Measurements from ENCODE around the gene TM6SF1. TPM values are rescaled to one million over a fixed set of nuclear protein-coding genes. Genes with fewer than 3 reads are reported as not detected.
"Not testable (repeated sequence)": the region's sequence is repeated elsewhere in the genome, so short reads cannot be mapped to it uniquely, and the experiment has no call there.

Gene TM6SF1
- total RNA-seq, 1 donor from 2014 or later, result 2.1 TPM

DNA sequence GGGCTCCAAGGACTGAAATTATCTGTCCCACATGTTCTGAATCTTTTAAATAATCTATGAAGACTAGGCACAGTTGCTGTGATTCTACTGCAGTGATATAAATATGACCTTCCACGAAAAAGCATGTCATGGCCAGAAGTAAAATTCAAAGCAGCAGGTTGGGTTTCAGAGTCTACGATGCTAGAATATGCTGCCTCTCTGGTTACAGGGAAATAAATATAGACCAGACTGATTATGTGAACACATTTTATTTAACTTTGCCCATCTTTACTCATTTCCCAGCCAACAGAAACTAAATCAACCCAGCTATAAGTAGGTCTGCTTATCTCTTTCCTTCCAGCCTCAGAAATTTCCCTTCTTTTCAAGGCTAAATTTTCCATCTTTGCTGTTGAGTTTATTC, 19.9 kb upstream of the TM6SF1 start:
- H2AFZ ChIP-seq (ENCODE audit: low read depth, low read length), result no peak overlapping the region
- no peak overlapping the region for H3K9ac ChIP-seq (ENCODE audit: low read length)
- Mint-ChIP-seq H3K4me1 (ENCODE audit: low read depth, unreplicated experiment) (peaks cover 6% of the 10 kb centered on the region), H3K27me3 (ENCODE audit: low read depth, unreplicated experiment) (peaks cover 5% of the 10 kb centered on the region), H3K27ac (ENCODE audit: unreplicated experiment) (no peak overlapping the region), H3K36me3 (ENCODE audit: low read depth, unreplicated experiment) (no peaks in the 10 kb centered on the region), H3K4me3 (ENCODE audit: unreplicated experiment) (no peak overlapping the region), H3K9me3 (ENCODE audit: unreplicated experiment) (no peaks in the 10 kb centered on the region)
- no peak overlapping the region for H3K27ac ChIP-seq (ENCODE audit: low read depth, low read length)
- peaks cover 4% of the 10 kb centered on the region for H3K4me1 ChIP-seq (ENCODE audit: insufficient read depth, low read length)
- H3K4me3 ChIP-seq (ENCODE audit: insufficient read depth, low read depth, low read length), result no peak overlapping the region
- no peak for TF ChIP-seq EZH2 (IDR thresholded peaks at IDR 0.05; ENCODE audit: insufficient read depth, low read length)
- TF ChIP-seq, protein P1, sequence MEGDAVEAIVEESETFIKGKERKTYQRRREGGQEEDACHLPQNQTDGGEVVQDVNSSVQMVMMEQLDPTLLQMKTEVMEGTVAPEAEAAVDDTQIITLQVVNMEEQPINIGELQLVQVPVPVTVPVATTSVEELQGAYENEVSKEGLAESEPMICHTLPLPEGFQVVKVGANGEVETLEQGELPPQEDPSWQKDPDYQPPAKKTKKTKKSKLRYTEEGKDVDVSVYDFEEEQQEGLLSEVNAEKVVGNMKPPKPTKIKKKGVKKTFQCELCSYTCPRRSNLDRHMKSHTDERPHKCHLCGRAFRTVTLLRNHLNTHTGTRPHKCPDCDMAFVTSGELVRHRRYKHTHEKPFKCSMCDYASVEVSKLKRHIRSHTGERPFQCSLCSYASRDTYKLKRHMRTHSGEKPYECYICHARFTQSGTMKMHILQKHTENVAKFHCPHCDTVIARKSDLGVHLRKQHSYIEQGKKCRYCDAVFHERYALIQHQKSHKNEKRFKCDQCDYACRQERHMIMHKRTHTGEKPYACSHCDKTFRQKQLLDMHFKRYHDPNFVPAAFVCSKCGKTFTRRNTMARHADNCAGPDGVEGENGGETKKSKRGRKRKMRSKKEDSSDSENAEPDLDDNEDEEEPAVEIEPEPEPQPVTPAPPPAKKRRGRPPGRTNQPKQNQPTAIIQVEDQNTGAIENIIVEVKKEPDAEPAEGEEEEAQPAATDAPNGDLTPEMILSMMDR (IDR thresholded peaks at IDR 0.05; ENCODE audit: insufficient read depth, low read depth, low read length), result no peak
- H3K27me3 ChIP-seq (ENCODE audit: insufficient read depth, low read length), result no peaks in the 10 kb centered on the region
- H3K79me2 ChIP-seq (ENCODE audit: insufficient read depth, low read length), result no peaks in the 10 kb centered on the region
- H3K4me2 ChIP-seq (ENCODE audit: low read length), result no peak overlapping the region
- DNase-seq (ENCODE audit: low read depth) (no peak), FAIRE-seq (no peak)
- H4K20me1 ChIP-seq (ENCODE audit: insufficient read depth, low read length), result no peaks in the 10 kb centered on the region
- H3K9me3 ChIP-seq (ENCODE audit: insufficient read depth, low read depth, low read length), result no peaks in the 10 kb centered on the region
- H3K36me3 ChIP-seq (ENCODE audit: insufficient read depth, low read length), result no peaks in the 10 kb centered on the region

DNA sequence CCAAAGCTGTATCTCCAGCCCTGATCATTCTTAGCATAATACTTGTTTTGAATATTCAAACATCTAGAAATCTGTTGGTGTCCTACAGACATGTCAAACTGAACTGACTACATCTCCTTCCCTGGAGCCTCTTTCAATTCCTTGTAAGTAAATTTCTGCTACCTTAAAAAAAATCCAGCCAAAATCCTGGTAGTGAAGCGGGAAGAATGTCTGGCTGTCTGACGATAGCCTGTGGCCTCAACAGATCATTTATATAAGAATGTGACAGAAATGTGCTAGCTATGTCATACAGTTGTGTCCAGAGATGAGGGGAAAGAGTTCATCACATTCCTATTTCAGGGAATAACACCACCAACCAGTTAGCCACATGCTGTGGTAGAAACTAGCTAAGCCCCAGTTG, 18.6 kb upstream of the TM6SF1 start:
- H3K36me3 Mint-ChIP-seq (ENCODE audit: low read depth, unreplicated experiment), result no peaks in the 10 kb centered on the region

DNA sequence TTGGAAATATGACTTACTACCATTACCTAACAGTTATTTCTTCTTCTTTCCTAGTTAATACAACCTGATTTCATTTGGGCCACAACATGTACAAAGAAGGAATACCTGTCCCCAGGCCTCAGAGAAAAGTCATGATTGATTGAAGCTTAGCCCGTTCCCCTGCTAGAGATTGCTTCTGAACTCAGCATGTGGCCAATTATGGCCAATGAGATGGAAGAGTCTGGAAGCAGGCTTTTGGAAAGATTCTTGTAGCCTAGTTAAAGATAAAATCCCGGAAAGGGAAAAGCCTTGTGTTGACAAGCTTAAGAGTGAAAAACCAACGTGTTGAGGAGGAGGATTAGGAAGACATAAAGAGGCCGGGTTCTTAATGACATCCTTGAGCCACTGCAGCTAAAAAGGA, 17.0 kb upstream of the TM6SF1 start:
- Histone ChIP-seq H3K9me3 (ENCODE audit: insufficient read depth, low read depth, low read length) (no peaks in the 10 kb centered on the region), H3K79me2 (ENCODE audit: insufficient read depth, low read length) (no peaks in the 10 kb centered on the region), H3K27me3 (ENCODE audit: insufficient read depth, low read length) (no peaks in the 10 kb centered on the region), H3K27ac (ENCODE audit: low read depth, low read length) (no peak overlapping the region), H3K9ac (ENCODE audit: low read length) (no peak overlapping the region), H3K4me3 (ENCODE audit: insufficient read depth, low read depth, low read length) (no peak overlapping the region), H3K36me3 (ENCODE audit: insufficient read depth, low read length) (no peaks in the 10 kb centered on the region), H3K4me2 (ENCODE audit: low read length) (no peak overlapping the region), H4K20me1 (ENCODE audit: insufficient read depth, low read length) (no peaks in the 10 kb centered on the region), H3K4me1 (ENCODE audit: insufficient read depth, low read length) (peaks cover 4% of the 10 kb centered on the region), H2AFZ (ENCODE audit: low read depth, low read length) (no peak overlapping the region)
- Mint-ChIP-seq H3K36me3 (ENCODE audit: low read depth, unreplicated experiment) (peaks cover 1% of the 10 kb centered on the region), H3K27ac (ENCODE audit: unreplicated experiment) (no peak overlapping the region), H3K4me1 (ENCODE audit: low read depth, unreplicated experiment) (peaks cover 6% of the 10 kb centered on the region), H3K9me3 (ENCODE audit: unreplicated experiment) (no peaks in the 10 kb centered on the region), H3K4me3 (ENCODE audit: unreplicated experiment) (peak overlapping the region; percentile 40), H3K27me3 (ENCODE audit: low read depth, unreplicated experiment) (peaks cover 2% of the 10 kb centered on the region)
- no peak for DNase-seq (ENCODE audit: low read depth)
- no peak for FAIRE-seq
- TF ChIP-seq EZH2 (IDR thresholded peaks at IDR 0.05; ENCODE audit: insufficient read depth, low read length), result no peak
- TF ChIP-seq, protein P1 (IDR thresholded peaks at IDR 0.05; ENCODE audit: insufficient read depth, low read depth, low read length), result no peak

More for the DNA sequence above, 18.6 kb upstream of the TM6SF1 start:
- no peak overlapping the region for H3K9ac ChIP-seq (ENCODE audit: low read length)
- Mint-ChIP-seq H3K27ac (ENCODE audit: unreplicated experiment) (no peak overlapping the region), H3K4me3 (ENCODE audit: unreplicated experiment) (no peak overlapping the region), H3K27me3 (ENCODE audit: low read depth, unreplicated experiment) (peaks cover 2% of the 10 kb centered on the region), H3K4me1 (ENCODE audit: low read depth, unreplicated experiment) (peaks cover 6% of the 10 kb centered on the region), H3K9me3 (ENCODE audit: unreplicated experiment) (no peaks in the 10 kb centered on the region)
- DNase-seq (ENCODE audit: low read depth) (no peak), FAIRE-seq (no peak)
- no peak overlapping the region for H2AFZ ChIP-seq (ENCODE audit: low read depth, low read length)
- H3K4me2 ChIP-seq (ENCODE audit: low read length), result no peak overlapping the region
- no peaks in the 10 kb centered on the region for H3K9me3 ChIP-seq (ENCODE audit: insufficient read depth, low read depth, low read length)
- no peaks in the 10 kb centered on the region for H3K27me3 ChIP-seq (ENCODE audit: insufficient read depth, low read length)
- no peak overlapping the region for H3K4me3 ChIP-seq (ENCODE audit: insufficient read depth, low read depth, low read length)
- H3K79me2 ChIP-seq (ENCODE audit: insufficient read depth, low read length), result no peaks in the 10 kb centered on the region
- TF ChIP-seq EZH2 (IDR thresholded peaks at IDR 0.05; ENCODE audit: insufficient read depth, low read length), result no peak
- TF ChIP-seq, protein P1 (IDR thresholded peaks at IDR 0.05; ENCODE audit: insufficient read depth, low read depth, low read length), result no peak
- no peak overlapping the region for H3K27ac ChIP-seq (ENCODE audit: low read depth, low read length)
- no peaks in the 10 kb centered on the region for H4K20me1 ChIP-seq (ENCODE audit: insufficient read depth, low read length)
- peaks cover 4% of the 10 kb centered on the region for H3K4me1 ChIP-seq (ENCODE audit: insufficient read depth, low read length)
- H3K36me3 ChIP-seq (ENCODE audit: insufficient read depth, low read length), result no peaks in the 10 kb centered on the region

DNA sequence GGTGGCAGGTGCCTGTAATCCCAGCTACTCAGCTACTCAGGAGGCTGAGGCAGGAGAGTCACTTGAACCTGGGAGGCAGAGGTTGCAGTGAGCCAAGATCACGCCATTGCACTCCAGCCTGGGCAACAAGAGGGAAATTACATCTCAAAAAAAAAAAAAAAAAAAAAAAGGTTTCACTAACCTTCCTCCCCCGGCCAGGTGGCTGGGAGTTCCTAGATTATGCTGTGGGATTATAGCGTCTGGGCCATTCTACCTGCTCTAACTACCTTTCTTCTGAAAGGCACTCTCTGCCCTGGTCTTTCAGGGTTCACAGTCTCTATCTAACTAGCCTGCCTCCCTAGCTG, 15.5 kb upstream of the TM6SF1 start:
- not testable (repeated sequence) for H3K27me3 ChIP-seq (ENCODE audit: insufficient read depth, low read length); H2AFZ ChIP-seq (ENCODE audit: low read depth, low read length); H3K9me3 ChIP-seq (ENCODE audit: insufficient read depth, low read depth, low read length); H4K20me1 ChIP-seq (ENCODE audit: insufficient read depth, low read length); FAIRE-seq; H3K79me2 ChIP-seq (ENCODE audit: insufficient read depth, low read length); DNase-seq (ENCODE audit: low read depth); H3K27me3 Mint-ChIP-seq (ENCODE audit: low read depth, unreplicated experiment); H3K9me3 Mint-ChIP-seq (ENCODE audit: unreplicated experiment); H3K4me1 Mint-ChIP-seq (ENCODE audit: low read depth, unreplicated experiment); H3K4me3 Mint-ChIP-seq (ENCODE audit: unreplicated experiment); H3K27ac ChIP-seq (ENCODE audit: low read depth, low read length); H3K36me3 Mint-ChIP-seq (ENCODE audit: low read depth, unreplicated experiment); H3K36me3 ChIP-seq (ENCODE audit: insufficient read depth, low read length); H3K9ac ChIP-seq (ENCODE audit: low read length); H3K4me1 ChIP-seq (ENCODE audit: insufficient read depth, low read length); H3K4me3 ChIP-seq (ENCODE audit: insufficient read depth, low read depth, low read length)
- peak overlapping the region; percentile 12 for H3K4me2 ChIP-seq (ENCODE audit: low read length)
- H3K27ac Mint-ChIP-seq (ENCODE audit: unreplicated experiment), result peak overlapping the region; percentile 13

Data from astrocyte (in vitro differentiated cells and primary cell).